GM18505 (cell line): Measurements from ENCODE around the gene ZNF101.
A peak's percentile ranks its signal among the peaks of the same experiment; 100 is the strongest.

Experiments used
- ATAC-seq: cut with Tn5 transposase; IDR thresholded peaks from one replicate; pipeline ENCODE4 v1.9.1; 2021; ENCODE audit not compliant: unreplicated experiment
- POLR2A ChIP-seq: IDR thresholded peaks from 4 replicates; pipeline ENCODE4 v1.6.1; 2011; ENCODE audit warnings: borderline replicate concordance; ENCODE audit not compliant: insufficient read depth, insufficient read length; ENCODE audit errors: extremely low read depth

ZNF101 gene

DNA sequence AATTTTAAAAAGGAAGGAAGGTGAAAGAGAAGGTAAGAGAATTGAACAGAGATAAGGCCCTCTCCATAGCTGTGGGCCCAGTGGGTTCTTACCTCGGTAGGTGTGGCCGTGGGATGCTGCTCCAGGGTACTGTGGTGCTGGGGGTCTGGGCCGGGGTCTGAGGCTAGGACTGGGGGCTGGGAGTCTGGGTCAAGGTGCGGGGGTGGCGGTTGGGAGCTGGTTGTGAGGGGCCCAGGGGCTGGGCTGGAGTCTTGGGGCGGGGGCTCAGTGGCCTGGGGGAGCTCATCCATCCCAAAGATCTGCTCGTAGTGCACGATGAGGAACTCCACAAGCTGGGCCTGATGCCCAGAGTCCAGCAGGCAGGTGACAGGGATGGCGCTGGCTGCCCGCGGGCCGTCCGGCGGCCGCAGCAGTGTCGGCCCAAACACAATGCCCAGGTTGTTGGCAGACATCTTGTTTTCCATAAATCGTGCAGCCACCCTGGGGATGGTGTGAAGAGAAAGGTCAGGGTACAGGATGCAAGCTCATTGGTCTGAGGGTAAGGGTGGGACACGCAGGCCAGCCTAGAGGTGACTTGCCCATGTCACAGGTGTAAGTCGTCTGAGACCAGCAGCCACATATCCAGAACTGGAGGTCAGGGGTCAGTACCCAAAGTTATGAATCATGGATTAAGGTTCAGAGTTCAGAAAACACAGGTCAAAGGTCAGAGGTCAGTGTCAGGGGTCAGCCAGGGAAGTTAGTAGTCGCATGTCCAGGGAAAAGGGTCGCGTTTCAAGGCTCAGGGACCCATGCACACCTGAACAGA is 34.7 kb upstream of the ZNF101 start:
- no peak for TF ChIP-seq POLR2A
- ATAC-seq: no peak

DNA sequence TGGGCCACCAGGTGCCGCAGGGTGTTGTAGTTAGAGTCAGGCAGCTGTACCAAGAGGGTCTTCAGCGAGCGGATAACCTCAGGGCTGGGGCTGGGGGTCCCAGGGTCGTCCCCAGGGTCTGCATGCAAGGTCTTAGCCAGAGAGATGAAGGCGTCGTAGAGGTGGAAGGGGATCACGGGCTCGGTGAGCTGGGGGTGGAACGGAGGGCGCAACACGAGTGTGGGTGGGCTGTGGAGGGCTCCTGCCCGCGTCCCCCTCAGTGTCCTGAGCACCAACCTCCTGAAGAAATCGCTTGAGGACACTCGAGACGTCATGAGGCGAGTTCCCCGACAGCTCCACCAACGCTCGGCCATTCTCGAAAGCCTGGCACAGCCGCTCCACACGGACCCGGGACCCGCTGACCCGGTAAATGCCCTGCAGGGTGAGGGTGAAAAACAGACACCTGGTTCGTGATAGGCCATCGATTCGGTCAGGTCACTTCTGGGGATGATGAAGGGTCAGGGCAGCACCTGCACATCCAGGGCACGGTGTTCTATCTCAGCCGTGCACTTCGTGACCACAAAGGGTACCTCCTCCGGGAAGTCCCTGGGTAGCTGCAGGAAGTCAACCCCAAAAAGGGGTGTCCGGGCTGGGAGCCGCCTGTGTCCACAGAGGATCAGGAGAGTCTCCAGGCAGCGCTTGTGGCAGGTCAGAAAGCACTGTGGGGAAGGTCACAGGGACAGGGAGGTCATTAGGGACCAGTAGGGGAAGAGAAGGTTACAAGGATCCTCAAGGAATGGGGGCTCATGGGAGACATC is 33.9 kb upstream of the ZNF101 start:
- no peak for ATAC-seq
- no peak for TF ChIP-seq POLR2A

DNA sequence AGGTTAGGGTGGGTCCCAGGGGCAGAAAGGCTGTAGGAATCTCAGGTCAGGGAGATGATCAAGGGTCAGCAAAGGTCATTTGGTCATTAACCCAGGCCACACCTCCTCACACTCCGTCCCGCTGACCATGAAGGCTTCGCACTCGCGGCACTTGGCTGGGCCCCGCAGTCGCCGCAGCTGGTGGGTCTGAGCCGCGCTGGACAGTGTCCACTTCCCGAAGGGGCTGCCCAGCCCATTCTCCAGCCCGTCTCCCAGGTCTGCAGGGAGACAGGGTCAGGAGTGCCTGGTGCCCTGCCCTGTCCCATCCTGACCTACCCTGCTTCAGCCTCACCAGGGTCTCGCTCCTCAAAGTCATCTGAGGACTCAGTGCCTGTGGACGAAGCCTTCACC is 33.3 kb upstream of the ZNF101 start:
- no peak for ATAC-seq
- TF ChIP-seq POLR2A: no peak

DNA sequence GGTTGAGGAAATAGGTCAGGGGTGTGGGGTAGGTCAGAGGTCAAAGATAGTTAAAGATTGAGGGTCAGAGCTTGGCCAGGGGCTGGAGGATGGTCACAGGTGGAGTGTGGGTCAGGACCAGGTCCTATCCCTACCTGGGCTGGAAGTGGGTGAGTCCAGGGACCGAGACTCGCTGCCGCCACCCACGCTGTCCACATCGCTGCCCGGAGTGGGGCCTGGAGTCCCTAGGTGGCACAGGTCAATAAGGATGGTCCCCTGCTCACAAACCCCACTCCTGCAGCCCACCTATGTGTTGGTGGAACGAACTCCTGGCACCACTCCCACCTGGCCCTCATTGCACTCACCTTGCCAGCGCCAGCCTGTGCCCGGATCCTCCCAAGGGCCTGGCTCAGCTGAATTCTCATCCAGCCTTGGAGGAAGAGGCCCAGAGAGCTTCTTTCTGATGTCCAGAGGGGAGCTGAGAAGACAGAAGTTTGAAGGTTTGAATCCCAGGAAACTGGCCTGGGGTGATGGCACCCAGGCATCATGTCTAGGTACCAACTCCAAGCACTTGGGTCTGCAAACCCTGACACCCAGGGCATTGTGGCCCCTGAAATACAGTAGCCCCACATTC is 32.0 kb upstream of the ZNF101 start:
- TF ChIP-seq POLR2A: no peak
- ATAC-seq: no peak

DNA sequence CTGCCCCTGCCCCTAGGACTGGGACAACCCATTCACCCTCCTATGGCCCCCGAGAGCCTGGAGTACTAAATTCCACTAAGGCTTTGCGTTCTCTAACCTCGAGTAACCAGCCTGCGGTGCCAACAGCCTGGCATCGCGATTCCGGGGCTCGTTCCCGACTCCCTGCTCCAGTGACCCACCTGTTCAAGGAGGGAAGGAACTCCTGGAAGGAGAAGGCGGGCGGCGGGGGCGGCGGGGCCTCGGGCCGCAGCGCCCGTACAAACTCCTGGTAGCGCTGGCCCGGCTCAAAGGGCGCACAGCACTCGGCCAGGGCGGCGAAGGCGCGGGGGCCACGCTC is 31.5 kb upstream of the ZNF101 start:
- no peak for ATAC-seq
- no peak for TF ChIP-seq POLR2A

DNA sequence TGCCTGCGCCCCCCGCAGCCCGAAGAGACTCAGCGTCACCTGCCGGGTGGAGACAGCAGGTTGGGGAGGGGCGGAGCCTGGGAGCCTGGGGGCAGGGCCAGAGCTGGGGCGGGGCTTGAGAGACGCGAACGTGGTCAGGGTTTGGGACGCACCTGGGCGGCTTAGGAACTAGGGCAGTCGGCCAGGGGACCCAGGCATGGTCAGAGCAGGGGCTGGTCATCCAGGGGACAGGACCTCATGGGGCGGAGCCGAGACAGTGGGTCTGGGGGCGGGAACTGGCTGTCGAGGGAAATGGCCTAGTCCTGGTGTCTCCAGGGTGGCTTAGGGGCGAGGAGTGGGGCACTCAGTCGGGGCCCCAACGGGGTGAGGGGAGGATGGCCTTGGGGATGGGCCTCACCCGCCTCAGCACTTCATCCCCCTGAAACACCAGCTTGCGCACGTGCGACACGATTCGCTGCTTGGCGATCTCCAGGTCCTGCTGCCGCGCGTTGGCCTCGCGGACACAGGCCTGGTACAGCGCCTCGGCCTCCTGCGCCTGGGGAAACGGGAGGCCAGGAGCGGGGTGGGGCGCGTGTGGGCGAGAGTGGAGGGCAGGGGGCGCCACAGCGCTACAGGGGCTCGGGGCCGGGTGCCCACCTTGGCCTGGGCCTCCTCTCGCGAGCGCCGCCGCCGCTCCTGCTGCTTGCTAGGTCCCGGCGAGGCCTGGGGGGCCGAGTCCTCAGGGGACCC is 31.0 kb upstream of the ZNF101 start:
- TF ChIP-seq POLR2A: no peak
- ATAC-seq: no peak

DNA sequence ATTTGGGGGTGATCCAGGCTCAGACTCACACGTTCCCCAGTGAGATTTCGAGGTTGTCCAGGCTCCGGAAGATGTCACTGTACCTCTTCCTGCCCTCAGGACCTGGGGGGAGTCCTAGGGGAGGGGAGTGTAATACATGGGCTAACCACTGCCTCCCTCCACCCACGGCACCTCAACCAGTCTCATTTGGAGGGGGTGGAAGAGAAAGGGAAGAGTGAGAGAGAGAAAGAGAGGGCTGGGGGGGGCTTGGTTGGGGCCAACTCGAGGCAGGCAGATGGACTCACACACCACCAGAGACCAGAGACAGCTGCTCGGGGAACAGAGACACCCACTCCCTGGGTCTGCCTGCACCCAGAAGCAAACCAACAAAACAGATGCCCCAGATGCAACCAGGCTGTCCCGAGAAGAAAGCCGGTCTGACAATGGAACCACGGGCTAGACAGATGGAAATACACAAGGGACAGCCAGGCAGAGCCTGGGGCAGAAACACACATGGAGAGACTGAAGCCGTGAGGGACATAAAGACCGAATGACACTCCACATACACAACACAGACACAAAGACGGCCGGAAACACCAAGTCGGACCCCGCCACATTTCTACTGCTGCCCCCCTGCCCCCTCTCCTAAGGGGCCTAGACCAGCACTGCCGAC is 26.0 kb upstream of the ZNF101 start:
- TF ChIP-seq POLR2A: peak; percentile 2
- peak; percentile 13 for ATAC-seq

DNA sequence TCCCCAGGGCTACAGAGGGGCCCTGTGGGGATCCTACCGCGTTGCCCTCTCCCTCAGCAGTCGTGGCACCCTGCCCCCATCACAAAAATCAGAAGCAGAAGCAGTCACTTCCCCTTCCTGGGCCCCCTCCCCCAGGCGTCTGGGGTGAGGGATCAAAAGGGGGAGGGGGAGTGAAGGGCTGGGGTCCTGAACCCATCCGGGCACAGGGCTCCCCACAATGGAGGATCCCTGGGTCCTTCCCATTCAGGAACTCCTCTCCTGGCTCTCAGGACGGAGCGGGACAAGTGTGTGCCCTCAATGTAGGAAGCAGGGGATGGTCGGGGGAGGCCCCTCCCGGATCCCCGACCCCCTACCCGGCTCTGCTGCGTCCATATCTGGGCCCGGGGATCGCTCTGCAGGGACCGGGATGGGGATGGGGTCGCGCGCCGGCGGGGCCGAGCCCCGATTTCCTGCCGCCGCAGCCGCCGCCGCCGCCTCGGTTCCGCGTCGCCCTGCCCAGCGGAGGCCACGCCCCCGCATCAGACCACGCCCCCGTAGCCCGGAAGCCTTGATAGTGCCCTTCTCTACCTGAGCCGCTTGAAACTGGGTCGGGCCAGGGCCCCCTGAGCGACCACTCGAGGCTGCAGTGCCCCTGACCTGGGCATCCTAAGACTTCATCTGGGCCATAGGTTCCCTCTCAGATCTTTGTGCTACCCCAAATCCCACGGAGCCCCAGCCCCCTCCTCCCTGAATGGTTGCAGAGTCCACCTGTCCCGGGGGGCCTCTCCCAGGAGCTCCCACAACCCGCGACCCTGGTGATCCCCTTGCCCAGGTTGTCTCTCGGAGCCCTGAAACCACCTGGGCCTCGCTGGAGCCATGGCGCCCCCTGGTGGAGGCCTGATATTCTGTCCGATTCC is 25.2 kb upstream of the ZNF101 start, which contains the start of gene GMIP:
GMIP (minus strand) TSS at position 500 of the 896 bp plus-strand sequence; CDS start at position 372, 128 bp downstream.
- TF ChIP-seq POLR2A: peak; percentile 69
- ATAC-seq: peak; percentile 66

DNA sequence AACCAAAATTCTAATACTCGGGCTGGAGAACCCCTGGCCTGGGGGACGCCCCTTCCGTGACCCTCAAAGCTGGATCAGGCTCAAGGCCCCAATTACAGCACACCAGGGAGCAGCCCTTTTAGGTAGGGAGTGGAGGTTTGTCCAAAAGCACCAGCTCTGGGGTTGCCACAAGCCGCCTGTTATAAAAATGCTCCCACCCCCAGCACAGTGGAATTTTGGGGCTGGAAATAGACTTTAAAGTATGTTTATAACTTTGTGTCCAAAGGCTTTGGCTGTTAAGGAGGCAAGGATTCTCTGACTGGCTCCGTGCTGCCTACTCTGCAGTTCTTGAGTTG is 24.6 kb upstream of the ZNF101 start:
- TF ChIP-seq POLR2A: no peak
- ATAC-seq: no peak

DNA sequence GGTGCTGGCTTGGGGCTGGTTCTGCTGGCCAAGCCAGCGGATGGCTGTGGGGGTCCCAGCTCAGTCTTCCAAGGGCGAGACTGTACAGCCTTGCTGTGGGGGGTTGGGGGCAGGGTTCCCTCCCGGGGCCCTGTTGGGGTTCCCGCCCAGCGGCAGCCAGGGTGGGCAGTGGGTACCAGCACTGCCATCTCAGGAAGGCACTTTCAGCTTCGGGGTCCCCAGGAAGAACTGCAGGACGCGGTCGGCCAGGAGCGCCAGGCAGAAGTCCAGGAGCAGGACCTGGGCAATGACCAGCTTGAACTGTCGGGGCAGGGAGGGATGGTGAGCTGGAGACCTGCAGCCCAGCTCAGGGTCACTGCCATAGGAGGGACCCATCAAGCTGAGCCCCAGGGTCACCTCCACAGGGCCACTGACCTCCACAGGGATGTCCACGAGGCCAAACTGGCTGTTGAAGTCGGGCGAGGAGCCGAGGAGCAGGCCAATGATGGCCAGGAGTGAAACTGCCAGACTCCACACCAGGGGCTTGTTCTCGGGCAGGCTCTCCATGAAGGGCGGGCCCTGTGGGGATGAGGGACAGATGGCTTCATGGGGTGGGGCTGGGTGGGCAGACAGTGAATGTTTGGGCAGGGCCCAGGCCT is 23.3 kb upstream of the ZNF101 start:
- TF ChIP-seq POLR2A: no peak
- no peak for ATAC-seq

DNA sequence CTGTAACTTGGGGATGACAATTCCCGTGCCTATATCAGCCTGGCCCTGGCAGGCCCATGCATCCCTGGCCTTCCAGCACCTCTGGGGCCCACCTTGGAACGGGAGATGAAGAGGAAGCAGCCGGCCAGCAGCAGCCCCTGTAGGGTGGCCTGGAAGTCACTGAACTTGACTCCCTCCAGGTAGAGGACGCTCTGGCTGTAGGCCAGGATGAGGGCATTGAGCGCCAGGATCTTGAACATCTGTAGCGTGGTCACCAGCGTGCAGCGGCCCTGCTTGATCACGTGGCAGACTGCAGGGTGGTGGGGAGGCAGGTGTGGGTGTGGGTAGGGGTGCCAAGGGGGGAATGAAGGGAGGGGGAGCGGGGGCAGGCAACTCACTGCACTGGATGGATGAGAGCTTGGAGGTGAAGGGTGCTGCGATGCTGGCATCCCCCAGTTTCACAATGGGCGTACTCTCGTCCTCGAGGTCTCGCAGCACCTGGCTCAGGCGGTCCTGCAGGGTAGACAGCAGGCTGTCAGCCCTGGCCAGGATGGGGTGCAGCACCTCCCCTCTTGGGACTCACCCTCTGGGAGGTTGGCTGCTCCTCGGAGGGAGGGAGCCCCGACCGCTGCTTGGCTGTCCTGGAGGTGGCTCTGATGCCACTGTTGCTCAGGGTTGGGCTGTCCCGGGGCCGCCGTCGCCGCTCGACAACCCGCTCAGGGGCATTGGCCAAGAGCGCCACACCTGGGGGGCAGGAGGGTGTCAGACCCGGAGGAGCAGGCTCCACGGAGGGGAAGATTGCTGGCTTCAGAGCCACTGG is 21.4 kb upstream of the ZNF101 start:
- no peak for TF ChIP-seq POLR2A
- no peak for ATAC-seq
